ENCODE measurements around the gene GOLGA6D. TPM values are rescaled to one million over a fixed set of nuclear protein-coding genes. Genes with fewer than 3 reads are reported as not detected.
"Not testable (repeated sequence)": the region's sequence is repeated elsewhere in the genome, so short reads cannot be mapped to it uniquely, and the experiment has no call there.

GOLGA6D gene
- total RNA-seq, 1 experiment from 2014 or later = 0.12 TPM

- Histone ChIP-seq H4K20me1 (ENCODE audit: insufficient read depth) (no peaks in the 10 kb centered on the region), H2AFZ (ENCODE audit: low read depth, low read length, poor library complexity, severe bottlenecking) (no peak overlapping the region), H3K27ac (ENCODE audit: low read depth, low read length) (no peak overlapping the region), H3K4me3 (replicated peaks in 1 of 2; ENCODE audit: low read depth in 1 of 2, low read length in 2 of 2) (no peak overlapping the region), H3K79me2 (ENCODE audit: insufficient read depth, low read length) (no peaks in the 10 kb centered on the region), H3K27me3 (ENCODE audit: insufficient read depth, low read length) (no peaks in the 10 kb centered on the region), H3K4me2 (ENCODE audit: low read length) (no peak overlapping the region), H3K9me3 (ENCODE audit: control insufficient read depth in 1 of 2, insufficient read depth in 1 of 2, low read depth in 1 of 2, low read length in 2 of 2) (no peaks in the 10 kb centered on the region), H3K9ac (ENCODE audit: low read length) (no peak overlapping the region), H3K36me3 (ENCODE audit: control insufficient read depth in 1 of 2, insufficient read depth in 2 of 2, low read length in 2 of 2) (no peaks in the 10 kb centered on the region), H3K4me1 (ENCODE audit: control insufficient read depth in 1 of 2, insufficient read depth in 2 of 2, low read length in 2 of 2) (peaks cover 0 to 7% of the 10 kb centered on the region in 2 experiments; a peak in 2 of 4 replicates), H3K9me2 (ENCODE audit: insufficient read depth) (no peaks in the 10 kb centered on the region)
- POLR2A ChIA-PET = no interaction called here
- CTCF ChIA-PET = no interaction called here
- no TSS peak for BruUV-seq (replicated peaks)
- DNase-seq (ENCODE audit: low read depth, low spot score) (no peak), ATAC-seq (no peak)
- TF ChIP-seq MAX (IDR thresholded peaks at IDR 0.05) (no peak), ATF3 (IDR thresholded peaks at IDR 0.05) (no peak), JUND (IDR thresholded peaks at IDR 0.05) (no peak), POLR2A (IDR thresholded peaks at IDR 0.05; ENCODE audit: borderline replicate concordance, extremely low read depth, insufficient read depth, insufficient read length) (no peak), TCF7L2 (IDR thresholded peaks at IDR 0.05; ENCODE audit: borderline replicate concordance, extremely low read depth, insufficient read depth, insufficient read length) (no peak), EZH2phosphoT487 (IDR thresholded peaks at IDR 0.05; ENCODE audit: borderline replicate concordance) (no peak), EGR1 (IDR thresholded peaks at IDR 0.05; ENCODE audit: low read depth) (no peak), POLR2AphosphoS5 (IDR thresholded peaks at IDR 0.05; ENCODE audit: low read depth, low read length) (no peak), ZNF274 (IDR thresholded peaks at IDR 0.05; ENCODE audit: low read depth, low read length) (no peak), ZFX (IDR thresholded peaks at IDR 0.05) (no peak)
- intact Hi-C loops (cut with micrococcal nuclease) = no loop called here
- RAD21 ChIA-PET (ENCODE audit: low non-redundant PET in 1 of 2, low total read pairs in 2 of 2, uncharacterized antibody in 2 of 2, unreplicated experiment in 2 of 2) = no interaction called here
Measured at GRCh38 chr15:75314552-75315290, 32.1 kb downstream of the GOLGA6D start.

GRCh38 chr15:75319231-75319897 lies 36.7 kb downstream of the GOLGA6D start:
- H3K9ac ChIP-seq (ENCODE audit: low read length); BruUV-seq (replicated peaks); H3K79me2 ChIP-seq (ENCODE audit: insufficient read depth, low read length); intact Hi-C loops (cut with micrococcal nuclease); CTCF ChIA-PET; H2AFZ ChIP-seq (ENCODE audit: low read depth, low read length, poor library complexity, severe bottlenecking); H3K27ac ChIP-seq (ENCODE audit: low read depth, low read length); H3K4me2 ChIP-seq (ENCODE audit: low read length); RAD21 ChIA-PET (ENCODE audit: low non-redundant PET in 1 of 2, low total read pairs in 2 of 2, uncharacterized antibody in 2 of 2, unreplicated experiment in 2 of 2); ATAC-seq; H4K20me1 ChIP-seq (ENCODE audit: insufficient read depth); H3K27me3 ChIP-seq (ENCODE audit: insufficient read depth, low read length); H3K36me3 ChIP-seq (ENCODE audit: control insufficient read depth in 1 of 2, insufficient read depth in 2 of 2, low read length in 2 of 2); H3K4me3 ChIP-seq (replicated peaks in 1 of 2; ENCODE audit: low read depth in 1 of 2, low read length in 2 of 2); H3K9me2 ChIP-seq (ENCODE audit: insufficient read depth); H3K9me3 ChIP-seq (ENCODE audit: control insufficient read depth in 1 of 2, insufficient read depth in 1 of 2, low read depth in 1 of 2, low read length in 2 of 2); H3K4me1 ChIP-seq (ENCODE audit: control insufficient read depth in 1 of 2, insufficient read depth in 2 of 2, low read length in 2 of 2); DNase-seq (ENCODE audit: low read depth, low spot score): not testable (repeated sequence)
- POLR2A ChIA-PET = interaction anchor here (1.1 kb wide), 1 partner anchor 48 kb away, joined by 3 read pairs; no protein-coding TSS in a partner anchor
